LNCaP clone FGC (cell line): ENCODE data around the gene PTPA.
"Not testable (repeated sequence)": the region's sequence is repeated elsewhere in the genome, so short reads cannot be mapped to it uniquely, and the experiment has no call there.

Experiments used
- DNase-seq: peaks from one replicate; pipeline ENCODE4 v3.0.0-alpha.2; 2011; ENCODE audit warnings: low read depth
- H3K4me3 ChIP-seq: 2 replicates; pipeline ENCODE4 v1.5.1; 2011; ENCODE audit warnings: mild to moderate bottlenecking, low read depth, low read length, control low read depth
- TF ChIP-seq, protein P1 (sequence below): IDR thresholded peaks from 2 replicates; pipeline ENCODE4 v1.5.1; 2012; ENCODE audit warnings: mild to moderate bottlenecking; ENCODE audit not compliant: control insufficient read depth, insufficient read depth; ENCODE audit errors: extremely low read depth

PTPA gene

DNA sequence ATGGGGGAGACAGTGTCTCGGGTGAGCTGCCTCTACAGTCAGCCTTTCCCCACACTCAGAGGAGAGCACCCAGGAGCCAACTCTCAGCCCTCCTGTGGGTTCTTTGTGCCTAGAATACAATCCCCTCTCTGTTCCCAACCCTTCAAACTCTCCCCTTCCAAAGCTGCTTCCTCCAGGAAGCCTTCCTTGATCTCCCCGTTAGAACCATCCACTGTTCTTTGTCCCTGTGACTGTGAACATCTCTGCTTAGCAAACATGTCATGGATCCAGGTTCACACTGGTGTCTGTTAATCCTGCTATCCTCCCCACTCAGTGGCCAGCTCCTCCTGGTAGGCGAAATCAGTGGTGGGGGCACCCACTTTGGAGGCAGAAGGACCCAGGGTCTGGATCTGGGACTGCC, 83.0 kb downstream of the PTPA start:
- no peak for DNase-seq
- TF ChIP-seq, protein P1, sequence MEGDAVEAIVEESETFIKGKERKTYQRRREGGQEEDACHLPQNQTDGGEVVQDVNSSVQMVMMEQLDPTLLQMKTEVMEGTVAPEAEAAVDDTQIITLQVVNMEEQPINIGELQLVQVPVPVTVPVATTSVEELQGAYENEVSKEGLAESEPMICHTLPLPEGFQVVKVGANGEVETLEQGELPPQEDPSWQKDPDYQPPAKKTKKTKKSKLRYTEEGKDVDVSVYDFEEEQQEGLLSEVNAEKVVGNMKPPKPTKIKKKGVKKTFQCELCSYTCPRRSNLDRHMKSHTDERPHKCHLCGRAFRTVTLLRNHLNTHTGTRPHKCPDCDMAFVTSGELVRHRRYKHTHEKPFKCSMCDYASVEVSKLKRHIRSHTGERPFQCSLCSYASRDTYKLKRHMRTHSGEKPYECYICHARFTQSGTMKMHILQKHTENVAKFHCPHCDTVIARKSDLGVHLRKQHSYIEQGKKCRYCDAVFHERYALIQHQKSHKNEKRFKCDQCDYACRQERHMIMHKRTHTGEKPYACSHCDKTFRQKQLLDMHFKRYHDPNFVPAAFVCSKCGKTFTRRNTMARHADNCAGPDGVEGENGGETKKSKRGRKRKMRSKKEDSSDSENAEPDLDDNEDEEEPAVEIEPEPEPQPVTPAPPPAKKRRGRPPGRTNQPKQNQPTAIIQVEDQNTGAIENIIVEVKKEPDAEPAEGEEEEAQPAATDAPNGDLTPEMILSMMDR: no peak

DNA sequence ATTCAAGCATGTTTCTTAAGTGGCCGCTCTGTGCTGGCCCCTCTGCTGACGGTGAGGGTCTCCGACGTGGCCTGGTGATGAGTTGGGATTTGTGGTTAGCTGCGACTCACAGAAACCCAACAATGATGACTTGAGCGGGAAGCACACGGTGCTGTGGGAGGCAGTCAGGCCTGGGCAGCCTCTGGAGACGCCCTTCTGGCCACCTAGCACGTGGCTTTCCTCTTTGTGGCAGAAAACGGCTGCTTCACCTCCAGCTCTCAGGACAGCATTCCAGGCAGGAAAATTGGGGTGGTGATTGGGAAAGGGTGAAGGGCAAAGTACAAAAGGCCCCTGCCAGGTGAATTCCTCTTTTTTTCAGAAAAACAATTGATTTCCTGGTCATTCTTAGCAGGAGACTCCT, 84.4 kb downstream of the PTPA start:
- TF ChIP-seq, protein P1: no peak
- no peak for DNase-seq
- no peak overlapping the region for H3K4me3 ChIP-seq

More for the DNA sequence above, 83.0 kb downstream of the PTPA start:
- H3K4me3 ChIP-seq: no peak overlapping the region

DNA sequence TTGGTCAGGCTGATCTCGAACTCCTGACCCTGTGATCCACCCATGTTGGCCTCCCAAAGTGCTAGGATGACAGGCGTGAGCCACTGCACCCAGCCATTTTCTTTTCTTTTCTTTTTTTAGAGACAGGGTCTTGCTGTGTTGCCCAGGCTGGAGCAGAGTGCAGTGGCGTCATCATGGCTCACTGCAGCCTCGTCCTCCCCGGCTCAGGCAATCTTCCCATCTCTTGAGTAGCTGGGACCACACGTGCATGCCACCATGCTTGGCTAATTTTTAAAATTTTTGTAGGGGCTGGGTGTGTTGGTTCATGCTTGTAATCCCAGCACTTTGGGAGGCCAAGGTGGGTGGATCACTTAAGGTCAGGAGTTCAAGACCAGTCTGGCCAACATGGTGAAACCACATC, 85.8 kb downstream of the PTPA start:
- H3K4me3 ChIP-seq, DNase-seq: not testable (repeated sequence)

DNA sequence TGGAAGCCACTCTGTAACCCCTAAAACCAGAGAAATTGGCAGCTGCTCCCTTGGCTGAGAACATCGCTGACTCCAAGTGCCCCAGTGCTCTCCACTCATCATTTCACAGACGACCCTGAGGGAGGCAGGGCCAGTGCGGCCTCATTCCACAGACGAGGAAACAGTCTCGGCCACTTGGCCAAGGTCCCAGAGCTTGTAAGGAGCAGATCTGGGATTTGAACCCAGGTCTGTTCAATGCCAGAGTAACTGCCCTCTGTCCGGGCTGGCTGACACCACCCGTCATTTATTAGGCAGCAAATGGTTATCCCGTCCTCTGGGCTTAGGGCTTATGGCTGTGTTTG, 86.7 kb downstream of the PTPA start:
- TF ChIP-seq, protein P1: no peak
- no peak overlapping the region for H3K4me3 ChIP-seq
- DNase-seq: no peak
